Measurements from ENCODE around the gene SSTR4. TPM values are rescaled to one million over a fixed set of nuclear protein-coding genes. Genes with fewer than 3 reads are reported as not detected.

SSTR4 gene
- total and polyA plus RNA-seq, 2 experiments from 2014 or later = not detected

- TF ChIP-seq EZH2phosphoT487 (IDR thresholded peaks at IDR 0.05; ENCODE audit: insufficient read depth, low read depth) (no peak), EZH2 (IDR thresholded peaks at IDR 0.05; ENCODE audit: insufficient read depth, poor library complexity, severe bottlenecking) (no peak)
- in situ Hi-C loops (cut with MboI) = no loop called here
- Histone ChIP-seq H3K4me1 (ENCODE audit: insufficient read depth) (no peaks in the 10 kb centered on the region), H3K4me2 (ENCODE audit: unreplicated experiment) (no peak overlapping the region), H3F3A (ENCODE audit: insufficient read depth) (no peaks in the 10 kb centered on the region), H4K20me1 (ENCODE audit: insufficient read depth) (no peaks in the 10 kb centered on the region), H2AFZ (no peak overlapping the region), H3K27me3 (replicated peaks; ENCODE audit: insufficient read depth) (peaks cover 5% of the 10 kb centered on the region), H3K36me3 (ENCODE audit: low read depth) (no peaks in the 10 kb centered on the region), H3K27ac (no peak overlapping the region), H3K9me2 (ENCODE audit: insufficient read depth) (no peaks in the 10 kb centered on the region), H3K9me3 (ENCODE audit: low read depth) (no peaks in the 10 kb centered on the region), H3K79me2 (ENCODE audit: insufficient read depth) (no peaks in the 10 kb centered on the region), H3K4me3 (no peak overlapping the region), H3K9ac (no peak overlapping the region)
- DNase-seq = no peak
- WGBS, 2 experiments (ENCODE audit: low coverage in 1 of 2, low lambda C conversion rate in 2 of 2, missing lambda C conversion rate in 2 of 2) = 84 to 85% methylated on average over 18 to 23 of the region's 23 CpGs
Measured at GRCh38 chr20:23085436-23086055, 50.4 kb downstream of the SSTR4 start.

- DNase-seq = peak; percentile 37
- TF ChIP-seq EZH2phosphoT487 (IDR thresholded peaks at IDR 0.05; ENCODE audit: insufficient read depth, low read depth) (no peak), EZH2 (IDR thresholded peaks at IDR 0.05; ENCODE audit: insufficient read depth, poor library complexity, severe bottlenecking) (no peak)
- H3K79me2 ChIP-seq (ENCODE audit: insufficient read depth) = no peaks in the 10 kb centered on the region
- H4K20me1 ChIP-seq (ENCODE audit: insufficient read depth) = no peaks in the 10 kb centered on the region
- no peaks in the 10 kb centered on the region for H3F3A ChIP-seq (ENCODE audit: insufficient read depth)
- no peak within 1 kb of the TSS for H3K27ac ChIP-seq
- no peaks in the 10 kb centered on the region for H3K9me3 ChIP-seq (ENCODE audit: low read depth)
- H3K9me2 ChIP-seq (ENCODE audit: insufficient read depth) = no peaks in the 10 kb centered on the region
- H3K36me3 ChIP-seq (ENCODE audit: low read depth) = no peaks in the 10 kb centered on the region
- in situ Hi-C loops (cut with MboI) = no loop called here
- no peak within 1 kb of the TSS for H3K9ac ChIP-seq
- WGBS, 2 experiments (ENCODE audit: low coverage in 1 of 2, low lambda C conversion rate in 2 of 2, missing lambda C conversion rate in 2 of 2) = 62 to 66% methylated on average over 23 to 27 of the region's 28 CpGs
- no peak within 1 kb of the TSS for H3K4me3 ChIP-seq
- H3K27me3 ChIP-seq (replicated peaks; ENCODE audit: insufficient read depth) = peaks cover 4% of the 10 kb centered on the region; the same call in 1 of the 2 replicates
- peak within 1 kb of the TSS; percentile 36; the same call in 1 of the 2 replicates for H2AFZ ChIP-seq
- no peak within 1 kb of the TSS for H3K4me2 ChIP-seq (ENCODE audit: unreplicated experiment)
- no peaks in the 10 kb centered on the region for H3K4me1 ChIP-seq (ENCODE audit: insufficient read depth)
Measured at GRCh38 chr20:23086056-23086566, 51.0 kb downstream of the SSTR4 start, which contains the start of gene CD93. CD93 (minus strand) TSS chr20:23086324; CDS start chr20:23086192, 132 bp downstream.

- WGBS, 2 experiments (ENCODE audit: low coverage in 1 of 2, low lambda C conversion rate in 2 of 2, missing lambda C conversion rate in 2 of 2) = 83 to 86% methylated on average over 14 of the region's 14 CpGs
- Histone ChIP-seq H3F3A (ENCODE audit: insufficient read depth) (no peaks in the 10 kb centered on the region), H3K27me3 (replicated peaks; ENCODE audit: insufficient read depth) (peaks cover 5% of the 10 kb centered on the region; the same call in 1 of the 2 replicates), H3K9me2 (ENCODE audit: insufficient read depth) (no peaks in the 10 kb centered on the region), H3K9ac (no peak overlapping the region), H3K79me2 (ENCODE audit: insufficient read depth) (no peaks in the 10 kb centered on the region), H3K36me3 (ENCODE audit: low read depth) (no peaks in the 10 kb centered on the region), H3K4me2 (ENCODE audit: unreplicated experiment) (no peak overlapping the region), H3K27ac (no peak overlapping the region), H3K4me1 (ENCODE audit: insufficient read depth) (no peaks in the 10 kb centered on the region), H3K9me3 (ENCODE audit: low read depth) (no peaks in the 10 kb centered on the region), H3K4me3 (no peak overlapping the region), H4K20me1 (ENCODE audit: insufficient read depth) (no peaks in the 10 kb centered on the region), H2AFZ (no peak overlapping the region)
- TF ChIP-seq EZH2 (IDR thresholded peaks at IDR 0.05; ENCODE audit: insufficient read depth, poor library complexity, severe bottlenecking) (no peak), EZH2phosphoT487 (IDR thresholded peaks at IDR 0.05; ENCODE audit: insufficient read depth, low read depth) (no peak)
- in situ Hi-C loops (cut with MboI) = no loop called here
- no peak for DNase-seq
Measured at GRCh38 chr20:23086931-23087411, 51.9 kb downstream of the SSTR4 start.

- no peak overlapping the region for H3K4me2 ChIP-seq (ENCODE audit: unreplicated experiment)
- DNase-seq = no peak
- no peak overlapping the region for H3K9ac ChIP-seq
- H3K79me2 ChIP-seq (ENCODE audit: insufficient read depth) = no peaks in the 10 kb centered on the region
- no peaks in the 10 kb centered on the region for H3K9me3 ChIP-seq (ENCODE audit: low read depth)
- in situ Hi-C loops (cut with MboI) = no loop called here
- H3K4me3 ChIP-seq = no peak overlapping the region
- WGBS, 2 experiments (ENCODE audit: low coverage in 1 of 2, low lambda C conversion rate in 2 of 2, missing lambda C conversion rate in 2 of 2) = 82 to 84% methylated on average over 9 of the region's 9 CpGs
- H3K27me3 ChIP-seq (replicated peaks; ENCODE audit: insufficient read depth) = peaks cover 11% of the 10 kb centered on the region
- TF ChIP-seq EZH2 (IDR thresholded peaks at IDR 0.05; ENCODE audit: insufficient read depth, poor library complexity, severe bottlenecking) (no peak), EZH2phosphoT487 (IDR thresholded peaks at IDR 0.05; ENCODE audit: insufficient read depth, low read depth) (no peak)
- no peaks in the 10 kb centered on the region for H3K4me1 ChIP-seq (ENCODE audit: insufficient read depth)
- H3K27ac ChIP-seq = no peak overlapping the region
- H4K20me1 ChIP-seq (ENCODE audit: insufficient read depth) = no peaks in the 10 kb centered on the region
- no peak overlapping the region for H2AFZ ChIP-seq
- no peaks in the 10 kb centered on the region for H3K9me2 ChIP-seq (ENCODE audit: insufficient read depth)
- no peaks in the 10 kb centered on the region for H3K36me3 ChIP-seq (ENCODE audit: low read depth)
- no peaks in the 10 kb centered on the region for H3F3A ChIP-seq (ENCODE audit: insufficient read depth)
Measured at GRCh38 chr20:23087587-23088251, 52.6 kb downstream of the SSTR4 start.

Other genes starting within 250 kb of the SSTR4 start
- gene THBD, start 14.4 kb downstream of the SSTR4 start, total RNA-seq (2014; rRNA removed; shearing (Covaris generic)) = 15.6 and 15.7 TPM in 2 replicates
- 5.9 and 7.4 TPM in 2 replicates for gene THBD, start 14.4 kb downstream of the SSTR4 start, polyA plus RNA-seq (2016; fragmentation: Nextera tagmentation; extraction: Ambion mirVana)
- gene CD93, start 51.0 kb downstream of the SSTR4 start, total RNA-seq (2014; rRNA removed; shearing (Covaris generic)) = not detected in 2 replicates
- 0.03 TPM in 1 of 2 replicates, not detected in the other for gene CD93, start 51.0 kb downstream of the SSTR4 start, polyA plus RNA-seq (2016; fragmentation: Nextera tagmentation; extraction: Ambion mirVana)